HG02970 (cell line): ENCODE results near the gene RASSF1.
A peak's percentile ranks its signal among the peaks of the same experiment; 100 is the strongest.

ENCODE experiments used
- ATAC-seq: cut with Tn5 transposase; IDR thresholded peaks from one replicate; pipeline ENCODE4 v1.9.1; 2021; ENCODE audit warnings: mild to moderate bottlenecking, moderate library complexity, moderate number of reproducible peaks; ENCODE audit not compliant: unreplicated experiment, low FRiP score

RASSF1 gene

GRCh38 chr3:50369012-50369670, 28.5 kb upstream of the RASSF1 start:
- ATAC-seq: no peak

- no peak for ATAC-seq
Measured at GRCh38 chr3:50365842-50366220, 25.2 kb upstream of the RASSF1 start.

- peak; percentile 71 for ATAC-seq
Measured at GRCh38 chr3:50365080-50365841, 24.6 kb upstream of the RASSF1 start.

GRCh38 chr3:50364573-50365079, 24.0 kb upstream of the RASSF1 start:
- ATAC-seq: no peak

GRCh38 chr3:50359760-50360110, 19.1 kb upstream of the RASSF1 start:
- no peak for ATAC-seq

GRCh38 chr3:50358911-50359759, 18.5 kb upstream of the RASSF1 start, which contains the start of gene TMEM115:
TSS of gene TMEM115 (minus strand) at chr3:50359521. CDS start at chr3:50359063, 458 bp downstream.
- peak; percentile 95 for ATAC-seq

- ATAC-seq: no peak
Measured at GRCh38 chr3:50358355-50358910, 17.8 kb upstream of the RASSF1 start.

- ATAC-seq: no peak
Measured at GRCh38 chr3:50357481-50357880, 16.8 kb upstream of the RASSF1 start.

- no peak for ATAC-seq
Measured at GRCh38 chr3:50356553-50356952, 15.9 kb upstream of the RASSF1 start.

- no peak for ATAC-seq
Measured at GRCh38 chr3:50355829-50356552, 15.4 kb upstream of the RASSF1 start.

GRCh38 chr3:50354850-50355249, 14.2 kb upstream of the RASSF1 start:
- ATAC-seq: no peak

- ATAC-seq: no peak
Measured at GRCh38 chr3:50354186-50354764, 13.6 kb upstream of the RASSF1 start.

- no peak for ATAC-seq
Measured at GRCh38 chr3:50353245-50354004, 12.8 kb upstream of the RASSF1 start.

- no peak for ATAC-seq
Measured at GRCh38 chr3:50352781-50353180, 12.1 kb upstream of the RASSF1 start.

- no peak for ATAC-seq
Measured at GRCh38 chr3:50351323-50351697, 10.7 kb upstream of the RASSF1 start.

- peak; percentile 79 for ATAC-seq
Measured at GRCh38 chr3:50350527-50351322, 10.1 kb upstream of the RASSF1 start, which contains the start of the genes CYB561D2 and NPRL2. TSS of gene CYB561D2 (plus strand) at chr3:50350862. CDS start at chr3:50351434, 572 bp downstream. TSS of gene NPRL2 (minus strand) at chr3:50350775. CDS start at chr3:50350652, 123 bp downstream.

- ATAC-seq: no peak
Measured at GRCh38 chr3:50350213-50350526, 9.5 kb upstream of the RASSF1 start.

GRCh38 chr3:50347187-50347813, 6.7 kb upstream of the RASSF1 start:
- ATAC-seq: no peak
